Peyer's patch (tissue), 4 donors: ENCODE data around the gene GET3.

Source experiments
- CTCF ChIP-seq, 6 experiments: fragments of 450-650 bp in 4 of 6; fragments of 200-600 bp in 2 of 6; sonication (generic) in 1 of 6; IDR thresholded peaks; one replicate each; pipeline ENCODE4 v1.5.1; 2017 to 2019; ENCODE audit warnings: antibody characterized with exemption in 6 of 6, mild to moderate bottlenecking in 3 of 6, moderate library complexity in 1 of 6
- POLR2A ChIP-seq, 2 donors: fragments of 450-650 bp; IDR thresholded peaks; one replicate each; pipeline ENCODE4 v1.5.1; 2017; ENCODE audit warnings: antibody characterized with exemption in 2 of 2, mild to moderate bottlenecking in 2 of 2, moderate library complexity in 2 of 2

DNA sequence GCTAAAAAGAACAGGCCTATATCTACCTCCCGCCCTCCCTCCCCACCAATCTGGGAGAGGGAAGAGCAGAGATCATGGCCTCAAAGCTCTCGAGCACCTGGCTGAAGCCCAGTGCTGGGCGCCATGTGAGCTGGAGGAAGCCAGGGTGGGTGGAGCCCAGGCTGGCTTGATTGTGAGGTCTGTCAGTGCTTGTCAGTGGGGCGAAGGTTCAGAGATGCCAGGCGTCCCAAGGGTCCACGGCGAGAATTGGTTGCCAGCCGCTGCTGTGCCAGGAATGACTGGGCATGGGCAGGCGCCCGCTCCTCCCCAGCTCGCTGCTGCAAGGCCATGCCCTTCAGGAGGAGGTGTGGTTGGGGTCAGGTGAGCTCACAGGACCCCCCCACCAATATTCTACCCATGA, 25.8 kb downstream of the GET3 start:
- TF ChIP-seq POLR2A (IDR thresholded peaks at IDR 0.05): no peak
- TF ChIP-seq CTCF (IDR thresholded peaks at IDR 0.05): no peak
